WTC11 (cell line): ENCODE results near the gene MMP21. TPM values are rescaled to one million over a fixed set of nuclear protein-coding genes. Genes with fewer than 3 reads are reported as not detected.

Experiments
- ATAC-seq: fragments of 200-7000 bp; cut with Tn5 transposase; 2 replicates; pipeline ENCODE4 v1.10.0; 2021; ENCODE audit warnings: mild to moderate bottlenecking, moderate library complexity
- CTCF ChIA-PET: fragments of 300-600 bp; sonication (Branson Sonifier 250); formaldehyde crosslinking; loops from one replicate; lab custom pipeline; 2021; ENCODE audit warnings: antibody characterized with exemption; lab: Charles Lee
- POLR2A ChIA-PET: fragments of 350-600 bp; sonication (Branson Sonifier 250); formaldehyde crosslinking; loops from one replicate; lab custom pipeline; 2021; ENCODE audit warnings: antibody characterized with exemption; lab: Charles Lee
- DNase-seq: peaks from one replicate; pipeline ENCODE4 v3.0.0; 2021; ENCODE audit warnings: low spot score
- H3K27ac Mint-ChIP-seq: 2 replicates; pipeline ENCODE4 v1.8.0; 2021; ENCODE audit warnings: mixed read lengths
- H3K27me3 Mint-ChIP-seq: 2 replicates; pipeline ENCODE4 v1.8.0; 2021; ENCODE audit warnings: low read depth, mild to moderate bottlenecking, moderate library complexity, mixed read lengths
- H3K36me3 Mint-ChIP-seq: 2 replicates; pipeline ENCODE4 v1.8.0; 2021; ENCODE audit warnings: mixed read lengths
- H3K4me1 Mint-ChIP-seq: 2 replicates; pipeline ENCODE4 v1.8.0; 2022; ENCODE audit warnings: mixed read lengths
- H3K4me3 Mint-ChIP-seq: 2 replicates; pipeline ENCODE4 v1.8.0; 2021; ENCODE audit warnings: mild to moderate bottlenecking, moderate library complexity, mixed read lengths
- H3K9me3 Mint-ChIP-seq: 2 replicates; pipeline ENCODE4 v1.8.0; 2021; ENCODE audit warnings: mixed read lengths
- ARID4B ChIP-seq: sonication (generic); formaldehyde crosslinking; IDR thresholded peaks from 2 replicates; pipeline ENCODE4 v1.8.0; 2023; ENCODE audit warnings: missing genetic modification reagents, mild to moderate bottlenecking, borderline replicate concordance
- CDX4 ChIP-seq: fragments of 250-450 bp; sonication (Bioruptor Pico); IDR thresholded peaks from 2 replicates; pipeline ENCODE4 v1.9.0; 2021; ENCODE audit warnings: moderate library complexity, mild to moderate bottlenecking, inconsistent platforms, borderline replicate concordance
- E2F1 ChIP-seq: sonication (generic); formaldehyde crosslinking; IDR thresholded peaks from 2 replicates; pipeline ENCODE4 v1.8.0; 2022; ENCODE audit warnings: mild to moderate bottlenecking, missing genetic modification reagents
- ESRRA ChIP-seq: sonication (generic); formaldehyde crosslinking; IDR thresholded peaks from 2 replicates; pipeline ENCODE4 v1.8.1; 2022; ENCODE audit warnings: mild to moderate bottlenecking, missing genetic modification reagents, borderline replicate concordance
- ETV6 ChIP-seq: sonication (generic); formaldehyde crosslinking; IDR thresholded peaks from 2 replicates; pipeline ENCODE4 v1.8.1; 2022; ENCODE audit warnings: mild to moderate bottlenecking, missing genetic modification reagents
- FOXJ3 ChIP-seq: sonication (generic); formaldehyde crosslinking; IDR thresholded peaks from 2 replicates; pipeline ENCODE4 v1.9.0; 2021; ENCODE audit warnings: missing genetic modification reagents, mild to moderate bottlenecking, borderline replicate concordance
- JAZF1 ChIP-seq: fragments of 250-450 bp; sonication (Bioruptor Pico); IDR thresholded peaks from 2 replicates; pipeline ENCODE4 v1.9.0; 2021; ENCODE audit warnings: moderate library complexity, mild to moderate bottlenecking, inconsistent platforms
- MYBL2 ChIP-seq: sonication (generic); formaldehyde crosslinking; IDR thresholded peaks from 2 replicates; pipeline ENCODE4 v1.8.1; 2023; ENCODE audit warnings: mild to moderate bottlenecking, moderate library complexity, missing genetic modification reagents
- PREB ChIP-seq: sonication (generic); formaldehyde crosslinking; IDR thresholded peaks from 2 replicates; pipeline ENCODE4 v1.8.1; 2022; ENCODE audit warnings: mild to moderate bottlenecking, missing genetic modification reagents, moderate library complexity, borderline replicate concordance
- SMAD4 ChIP-seq: sonication (generic); formaldehyde crosslinking; IDR thresholded peaks from 2 replicates; pipeline ENCODE4 v1.8.0; 2022; ENCODE audit warnings: mild to moderate bottlenecking, missing genetic modification reagents
- SP1 ChIP-seq: sonication (generic); formaldehyde crosslinking; conservative IDR thresholded peaks from 2 replicates; pipeline ENCODE4 v1.8.1; 2022; ENCODE audit warnings: missing genetic modification reagents
- TCF7 ChIP-seq: sonication (generic); formaldehyde crosslinking; IDR thresholded peaks from 2 replicates; pipeline ENCODE4 v1.8.0; 2022; ENCODE audit warnings: mild to moderate bottlenecking, low read depth, missing genetic modification reagents, moderate library complexity
- TEAD4 ChIP-seq: sonication (generic); formaldehyde crosslinking; IDR thresholded peaks from 2 replicates; pipeline ENCODE4 v1.8.0; 2022; ENCODE audit warnings: mild to moderate bottlenecking, missing genetic modification reagents
- ZBTB21 ChIP-seq: sonication (generic); formaldehyde crosslinking; IDR thresholded peaks from 2 replicates; pipeline ENCODE4 v1.8.1; 2023; ENCODE audit warnings: mild to moderate bottlenecking, missing genetic modification reagents, borderline replicate concordance
- ZNF281 ChIP-seq: sonication (generic); formaldehyde crosslinking; IDR thresholded peaks from 2 replicates; pipeline ENCODE4 v1.8.0; 2023; ENCODE audit warnings: mild to moderate bottlenecking, missing genetic modification reagents
- ZNF416 ChIP-seq: fragments of 250-450 bp; sonication (Bioruptor Pico); IDR thresholded peaks from 2 replicates; pipeline ENCODE4 v1.9.0; 2021; ENCODE audit warnings: mild to moderate bottlenecking, inconsistent platforms
- total RNA-seq: library from RNA; stranded (reverse); gene quantifications from 3 replicates; pipeline ENCODE4 v1.2.3, GENCODE V29; 2021
- TF ChIP-seq, protein P1 (sequence below): fragments of 250-450 bp; sonication (Bioruptor Pico); IDR thresholded peaks from 2 replicates; pipeline ENCODE4 v1.9.0; 2021; ENCODE audit warnings: mild to moderate bottlenecking, borderline replicate concordance

Gene MMP21
- total RNA-seq, 1 experiment from 2014 or later = not detected

DNA sequence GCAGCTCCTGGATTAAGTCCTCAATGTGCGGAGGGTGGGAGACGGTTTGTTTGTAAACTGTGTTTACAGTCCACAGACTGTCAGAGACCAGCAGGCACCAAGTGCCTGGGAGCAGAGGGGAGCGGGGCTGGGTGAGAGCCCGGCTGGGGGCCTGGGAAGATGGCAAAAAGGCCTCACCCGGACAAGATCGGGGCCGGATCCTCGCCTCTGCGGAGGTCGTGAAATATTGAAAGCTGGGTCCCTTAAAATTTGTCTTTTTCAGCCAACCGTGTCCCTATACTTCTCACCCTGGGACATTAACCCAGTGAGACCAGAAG is 2.8 kb downstream of the MMP21 start:
- H3K27me3 Mint-ChIP-seq = no peaks in the 10 kb centered on the region; the same call in 1 of the 2 replicates
- H3K36me3 Mint-ChIP-seq = no peaks in the 10 kb centered on the region
- TF ChIP-seq ZNF281 (CRISPR knock-in tag) = no peak
- TF ChIP-seq ZNF416 (CRISPR knock-in tag) = no peak
- TF ChIP-seq TCF7 (CRISPR knock-in tag) = no peak
- TF ChIP-seq ETV6 = no peak
- TF ChIP-seq FOXJ3 (CRISPR knock-in tag) = no peak
- no peak for TF ChIP-seq CDX4 (CRISPR knock-in tag)
- no peak for TF ChIP-seq SMAD4
- TF ChIP-seq E2F1 (CRISPR knock-in tag) = no peak
- TF ChIP-seq, protein P1, sequence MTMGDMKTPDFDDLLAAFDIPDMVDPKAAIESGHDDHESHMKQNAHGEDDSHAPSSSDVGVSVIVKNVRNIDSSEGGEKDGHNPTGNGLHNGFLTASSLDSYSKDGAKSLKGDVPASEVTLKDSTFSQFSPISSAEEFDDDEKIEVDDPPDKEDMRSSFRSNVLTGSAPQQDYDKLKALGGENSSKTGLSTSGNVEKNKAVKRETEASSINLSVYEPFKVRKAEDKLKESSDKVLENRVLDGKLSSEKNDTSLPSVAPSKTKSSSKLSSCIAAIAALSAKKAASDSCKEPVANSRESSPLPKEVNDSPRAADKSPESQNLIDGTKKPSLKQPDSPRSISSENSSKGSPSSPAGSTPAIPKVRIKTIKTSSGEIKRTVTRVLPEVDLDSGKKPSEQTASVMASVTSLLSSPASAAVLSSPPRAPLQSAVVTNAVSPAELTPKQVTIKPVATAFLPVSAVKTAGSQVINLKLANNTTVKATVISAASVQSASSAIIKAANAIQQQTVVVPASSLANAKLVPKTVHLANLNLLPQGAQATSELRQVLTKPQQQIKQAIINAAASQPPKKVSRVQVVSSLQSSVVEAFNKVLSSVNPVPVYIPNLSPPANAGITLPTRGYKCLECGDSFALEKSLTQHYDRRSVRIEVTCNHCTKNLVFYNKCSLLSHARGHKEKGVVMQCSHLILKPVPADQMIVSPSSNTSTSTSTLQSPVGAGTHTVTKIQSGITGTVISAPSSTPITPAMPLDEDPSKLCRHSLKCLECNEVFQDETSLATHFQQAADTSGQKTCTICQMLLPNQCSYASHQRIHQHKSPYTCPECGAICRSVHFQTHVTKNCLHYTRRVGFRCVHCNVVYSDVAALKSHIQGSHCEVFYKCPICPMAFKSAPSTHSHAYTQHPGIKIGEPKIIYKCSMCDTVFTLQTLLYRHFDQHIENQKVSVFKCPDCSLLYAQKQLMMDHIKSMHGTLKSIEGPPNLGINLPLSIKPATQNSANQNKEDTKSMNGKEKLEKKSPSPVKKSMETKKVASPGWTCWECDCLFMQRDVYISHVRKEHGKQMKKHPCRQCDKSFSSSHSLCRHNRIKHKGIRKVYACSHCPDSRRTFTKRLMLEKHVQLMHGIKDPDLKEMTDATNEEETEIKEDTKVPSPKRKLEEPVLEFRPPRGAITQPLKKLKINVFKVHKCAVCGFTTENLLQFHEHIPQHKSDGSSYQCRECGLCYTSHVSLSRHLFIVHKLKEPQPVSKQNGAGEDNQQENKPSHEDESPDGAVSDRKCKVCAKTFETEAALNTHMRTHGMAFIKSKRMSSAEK = no peak
- TF ChIP-seq ZBTB21 (CRISPR knock-in tag) = no peak
- TF ChIP-seq ARID4B = no peak
- TF ChIP-seq SP1 (CRISPR knock-in tag) = no peak
- TF ChIP-seq PREB (CRISPR knock-in tag) = no peak
- no peak for TF ChIP-seq TEAD4
- TF ChIP-seq JAZF1 = no peak
- no peak for TF ChIP-seq ESRRA (CRISPR knock-in tag)
- TF ChIP-seq MYBL2 = no peak
- ATAC-seq = no peak
- H3K4me3 Mint-ChIP-seq = no peak overlapping the region
- H3K4me1 Mint-ChIP-seq = no peaks in the 10 kb centered on the region
- ChIA-PET CTCF (no interaction called here), POLR2A (no interaction called here)
- no peaks in the 10 kb centered on the region for H3K9me3 Mint-ChIP-seq
- DNase-seq = no peak
- no peak overlapping the region for H3K27ac Mint-ChIP-seq
